Kasumi-1 (cell line): Measurements from ENCODE around the gene LPCAT4.
"Not testable (repeated sequence)": the region's sequence is repeated elsewhere in the genome, so short reads cannot be mapped to it uniquely, and the experiment has no call there.

Source experiments
- DNase-seq, 2 experiments: peaks; one replicate each; lab custom pipeline; 2025; lab: John Stamatoyannopoulos, UW

The LPCAT4 gene

DNA sequence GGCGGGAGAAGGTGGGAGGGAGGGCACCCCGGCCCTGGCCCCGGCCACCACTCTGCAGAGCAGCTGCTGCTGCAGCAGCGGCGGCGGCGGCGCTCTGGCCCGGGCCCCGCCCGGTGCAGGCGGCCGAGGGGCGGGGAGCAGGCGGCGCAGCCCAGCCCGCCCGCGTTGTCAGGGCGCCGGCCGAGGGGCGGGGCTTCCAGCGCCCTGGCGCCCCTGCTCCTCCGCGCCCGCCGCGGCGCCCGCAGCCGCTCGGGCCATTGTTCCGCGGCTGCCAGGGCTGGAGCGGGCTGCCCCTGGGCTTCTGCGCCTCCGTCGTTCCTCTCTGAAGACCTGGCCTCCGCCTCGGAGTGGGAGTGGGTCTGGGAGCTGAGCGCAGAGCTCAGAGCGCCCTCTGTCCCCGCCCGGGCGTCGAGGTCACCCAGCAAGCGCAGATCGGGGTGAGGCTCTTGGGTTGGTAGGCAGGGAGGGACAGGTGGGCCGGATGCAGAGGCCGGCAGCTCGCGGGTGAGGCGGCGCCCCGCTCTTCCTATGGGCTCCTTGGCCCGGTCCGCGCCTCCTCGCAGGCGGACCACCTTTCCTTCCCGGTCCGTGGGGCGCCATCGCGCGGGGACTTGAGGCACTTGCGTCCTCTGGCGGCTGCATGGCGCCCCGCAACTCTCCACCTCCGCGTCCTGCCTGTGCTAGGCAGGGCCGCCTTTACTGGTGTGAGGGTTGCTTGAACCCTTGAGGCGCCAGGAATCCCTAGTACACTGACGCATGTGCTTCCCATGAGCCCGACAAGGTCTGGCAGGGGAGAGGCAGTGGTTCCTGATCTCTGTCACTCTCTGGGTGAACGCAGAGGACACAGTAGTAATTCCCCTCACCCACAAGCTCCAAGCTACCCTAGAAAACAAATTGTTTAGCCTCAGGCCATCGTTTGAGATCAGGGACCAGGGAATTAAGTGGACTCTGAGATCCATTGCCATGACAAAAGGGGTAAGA lies at the start of gene LPCAT4:
Gene LPCAT4, minus strand, starts transcription at position 96 of the 981 bp plus-strand sequence. CDS start 96 bp downstream, outside the sequence.
- DNase-seq, result peak; percentile 42 to 55

DNA sequence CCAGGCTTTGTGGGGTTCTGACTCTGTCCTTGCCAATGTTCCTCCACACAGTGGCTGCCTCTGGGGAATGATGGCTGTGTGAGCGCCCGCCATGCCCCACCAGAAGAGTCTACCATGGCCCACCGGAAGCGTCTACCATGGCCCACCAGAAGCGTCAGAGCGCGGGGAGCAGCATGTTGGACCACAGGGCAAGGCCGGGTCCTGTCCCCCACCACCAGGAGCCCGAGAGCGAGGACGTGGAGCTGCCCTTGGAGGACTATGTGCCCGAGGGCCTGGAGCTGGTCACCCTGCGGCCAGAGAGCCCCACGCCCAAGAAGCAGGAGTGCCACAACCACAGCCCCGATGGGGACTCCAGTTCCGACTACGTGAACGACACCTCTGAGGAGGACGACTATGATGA lies 42.5 kb upstream of the LPCAT4 start:
- DNase-seq, result not testable (repeated sequence)

DNA sequence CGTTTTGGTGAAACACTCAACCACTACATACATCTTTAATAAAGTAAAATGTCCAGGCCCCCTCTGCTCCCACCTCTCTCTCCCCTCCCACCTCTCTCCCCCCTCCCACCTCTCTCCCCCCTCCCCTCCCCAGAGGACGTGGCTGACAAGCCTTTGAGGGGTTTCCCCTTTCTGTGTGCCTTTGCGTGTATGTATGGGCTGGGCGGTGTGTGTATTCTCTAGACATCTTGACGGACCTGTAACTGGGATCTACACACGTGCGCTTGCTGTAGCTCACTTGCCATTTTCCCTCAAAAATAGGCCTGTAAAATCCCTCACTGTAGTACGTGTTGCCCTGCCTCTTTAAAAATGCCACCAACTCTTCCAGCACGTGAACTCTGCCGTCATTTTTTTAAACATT lies 42.0 kb upstream of the LPCAT4 start:
- DNase-seq, result not testable (repeated sequence)

DNA sequence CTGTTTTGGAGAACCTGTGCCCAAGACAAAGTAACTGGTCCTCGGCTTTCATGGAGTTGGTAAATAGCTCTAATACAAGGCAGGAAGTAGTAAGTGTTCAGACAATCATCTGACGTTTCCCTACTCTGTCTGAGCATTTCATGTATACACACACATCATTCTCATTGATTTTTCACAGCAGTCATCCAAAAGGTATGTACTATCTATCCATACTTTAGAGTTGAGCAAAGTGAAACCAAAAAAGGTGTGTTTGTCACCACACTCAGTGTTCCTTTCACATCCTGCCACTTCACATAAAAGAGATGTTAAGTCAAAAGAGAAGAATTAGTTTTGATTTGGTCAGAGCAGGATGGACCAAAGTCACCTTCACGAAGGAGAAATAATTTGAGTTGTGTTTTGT lies 36.9 kb upstream of the LPCAT4 start:
- DNase-seq, result not testable (repeated sequence)

DNA sequence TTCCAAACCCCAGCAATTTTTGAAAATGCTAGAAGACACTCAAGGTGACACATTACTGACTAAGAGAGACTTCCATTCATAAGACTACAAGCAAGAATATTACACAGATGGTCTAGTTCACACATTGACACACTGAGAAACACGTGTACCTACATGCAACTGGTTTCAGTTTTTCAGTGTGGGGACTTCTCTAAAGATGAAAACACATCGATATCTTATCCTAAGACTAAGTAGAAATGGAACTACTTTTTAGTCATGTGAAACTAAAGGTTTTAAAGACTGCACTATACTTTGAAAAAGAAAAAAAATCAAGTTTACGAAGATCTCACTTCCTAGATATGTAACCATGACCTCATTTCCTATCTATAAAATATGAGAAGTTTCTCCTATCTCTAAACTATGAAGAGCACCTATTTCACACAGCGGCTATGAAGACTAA lies 36.2 kb upstream of the LPCAT4 start:
- DNase-seq, result not testable (repeated sequence)

DNA sequence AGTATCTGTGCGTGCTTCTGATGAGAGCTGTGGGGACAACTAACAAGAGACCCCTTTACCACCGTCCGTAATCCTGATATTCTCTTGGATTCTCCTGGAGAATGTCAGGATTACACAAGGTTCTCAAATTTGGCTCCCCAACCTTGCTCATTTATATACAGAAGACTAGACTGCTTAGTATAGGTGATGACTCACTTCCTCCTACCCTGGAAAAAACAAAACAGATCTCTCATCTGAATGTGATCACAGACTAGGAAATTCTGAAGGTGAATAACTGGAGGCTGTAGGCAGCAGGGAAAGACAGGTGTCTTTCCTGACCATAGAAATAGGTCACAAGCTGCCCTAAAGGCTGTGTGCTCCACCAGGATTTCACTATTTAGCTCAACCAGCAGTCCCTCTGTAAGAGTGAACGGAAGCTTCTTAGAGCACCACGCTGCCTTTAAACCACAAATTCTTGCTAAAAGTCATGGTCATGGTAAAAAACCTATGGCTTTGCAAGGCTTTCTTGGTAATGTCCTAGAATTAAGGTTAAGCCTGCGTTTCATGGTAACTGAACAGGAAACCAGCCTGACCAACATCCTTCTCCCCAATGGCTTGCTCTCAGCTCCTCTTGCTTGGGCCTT lies 30.8 kb upstream of the LPCAT4 start:
- DNase-seq, result not testable (repeated sequence)

DNA sequence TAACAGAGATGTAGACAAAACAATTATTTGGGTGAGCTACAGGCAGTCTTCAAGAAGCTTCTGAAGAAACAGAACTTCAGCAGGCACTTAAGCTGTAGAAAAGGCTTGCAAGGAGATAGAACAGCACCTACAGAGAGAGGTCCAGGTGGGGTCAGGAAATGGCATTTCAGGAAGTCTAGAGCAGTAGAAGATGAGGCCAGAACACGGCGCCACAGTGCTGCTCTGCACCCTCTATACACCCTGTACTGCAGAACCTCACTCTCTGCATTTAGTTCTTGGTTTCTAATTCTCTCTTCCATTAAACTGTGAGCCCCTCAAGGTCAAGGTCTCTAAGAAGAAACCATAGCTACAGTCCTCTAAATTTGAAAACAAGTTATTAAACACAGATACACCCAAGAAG lies 26.0 kb upstream of the LPCAT4 start:
- not testable (repeated sequence) for DNase-seq

- DNase-seq, result not testable (repeated sequence)
These were observed 22.6 kb upstream of the LPCAT4 start for GRCh38 chr15:34389594-34390086.

DNA sequence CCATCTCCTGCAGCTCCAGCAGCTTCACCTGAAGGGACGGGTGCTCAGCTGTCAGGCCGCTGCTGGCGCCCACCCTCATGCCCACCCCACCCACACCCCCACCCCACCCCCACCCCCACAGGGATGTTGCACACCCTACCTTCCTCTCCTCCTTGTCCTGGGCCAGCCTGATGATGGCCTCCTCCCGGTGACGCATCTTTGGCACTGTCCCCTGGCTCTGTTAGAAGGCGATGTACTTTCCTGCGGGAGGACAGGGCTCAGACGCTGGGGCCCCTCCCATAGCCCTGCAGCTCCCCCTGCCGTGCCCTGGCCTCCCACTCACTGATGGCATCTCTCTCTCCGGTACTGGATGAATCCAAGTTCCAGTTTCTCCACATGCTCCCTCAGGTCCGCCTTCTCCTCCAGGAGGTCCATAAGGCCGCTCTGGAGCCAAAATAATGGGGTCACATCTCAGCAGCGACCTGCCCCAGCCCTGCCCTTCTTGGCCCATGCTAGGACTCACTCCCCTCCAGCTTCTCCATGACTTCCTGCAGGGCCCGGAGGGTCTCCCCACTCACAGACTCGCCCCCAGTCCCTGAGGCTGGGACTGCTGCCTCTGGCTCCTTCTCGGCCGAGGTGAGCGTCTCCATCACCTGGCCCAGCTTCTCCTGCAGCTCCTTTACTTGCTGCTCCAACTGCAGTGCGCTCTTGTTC lies 15.0 kb upstream of the LPCAT4 start:
- DNase-seq, result not testable (repeated sequence)

DNA sequence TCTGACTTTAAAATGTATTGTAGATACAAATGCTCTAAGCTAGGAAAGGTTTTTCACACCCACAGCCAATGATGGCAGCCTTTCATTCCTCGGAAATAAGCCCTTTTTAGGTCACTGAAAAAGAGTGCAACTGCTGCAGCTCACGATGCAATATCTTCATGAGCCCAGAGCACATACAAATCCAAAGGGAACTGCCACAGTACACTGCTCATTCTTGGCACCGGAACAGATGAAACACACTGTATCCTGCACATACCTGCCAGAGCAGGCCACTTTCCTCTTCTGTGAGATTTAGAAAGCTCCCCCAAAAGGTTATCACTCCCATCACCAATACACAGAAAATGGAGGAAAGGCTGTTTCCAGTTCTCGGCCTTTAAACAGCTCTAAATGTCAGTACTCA lies 13.5 kb upstream of the LPCAT4 start:
- not testable (repeated sequence) for DNase-seq

- DNase-seq, result no peak
These were observed 9.9 kb upstream of the LPCAT4 start for GRCh38 chr15:34376856-34377255.

- not testable (repeated sequence) for DNase-seq
These were observed 8.5 kb upstream of the LPCAT4 start for GRCh38 chr15:34375541-34375940.

GRCh38 chr15:34374816-34375215 lies 7.8 kb upstream of the LPCAT4 start:
- DNase-seq, result no peak

GRCh38 chr15:34373951-34374350 lies 7.0 kb upstream of the LPCAT4 start:
- no peak for DNase-seq

- DNase-seq, result no peak
These were observed 3.6 kb upstream of the LPCAT4 start for GRCh38 chr15:34370643-34371042.

GRCh38 chr15:34370129-34370528 lies 3.1 kb upstream of the LPCAT4 start:
- DNase-seq, result no peak

- DNase-seq, result peak; percentile 2 to 25
These were observed 528 bp downstream of the LPCAT4 start for GRCh38 chr15:34366271-34367065.

DNA sequence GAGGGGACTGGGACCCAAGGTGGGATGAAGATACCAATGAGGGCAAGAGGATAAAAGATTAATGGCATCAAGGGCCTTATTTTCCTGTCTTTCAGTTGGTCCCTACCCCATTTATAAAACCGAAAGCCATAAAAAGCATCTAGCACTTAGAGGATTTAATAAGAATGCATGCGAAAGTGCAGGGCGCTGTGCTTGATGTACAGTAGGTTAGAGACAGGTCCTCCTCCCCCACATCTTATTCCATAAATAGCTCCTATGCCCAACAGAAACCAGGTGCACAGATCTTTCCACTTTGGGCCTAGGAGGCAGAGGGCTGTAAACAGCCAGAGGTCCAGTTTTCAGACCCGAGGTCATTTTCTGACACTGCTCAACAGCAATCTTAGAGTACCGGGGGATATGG lies 1.2 kb downstream of the LPCAT4 start:
- no peak for DNase-seq

GRCh38 chr15:34365091-34365825 lies 1.7 kb downstream of the LPCAT4 start:
- peak; percentile 1 to 2 for DNase-seq

- DNase-seq, result no peak
These were observed 3.0 kb downstream of the LPCAT4 start for GRCh38 chr15:34364041-34364440.
